Measurements from ENCODE around the gene TCF12. TPM values are rescaled to one million over a fixed set of nuclear protein-coding genes. Genes with fewer than 3 reads are reported as not detected.

The TCF12 gene
- total RNA-seq, 1 donor from 2014 or later: 138 TPM

GRCh38 chr15:57098896-57099295 lies 180.5 kb downstream of the TCF12 start:
- Histone ChIP-seq H3K4me1 (no peaks in the 10 kb centered on the region), H3K4me3 (no peak overlapping the region), H3K9me3 (no peaks in the 10 kb centered on the region), H3K27ac (no peak overlapping the region), H3K36me3 (no peaks in the 10 kb centered on the region), H3K27me3 (no peaks in the 10 kb centered on the region)
- intact Hi-C loops (cut with DNase I): no loop called here
- TF ChIP-seq POLR2A (IDR thresholded peaks at IDR 0.05): no peak
- no peak for TF ChIP-seq POLR2AphosphoS5 (IDR thresholded peaks at IDR 0.05; ENCODE audit: insufficient read depth in 1 of 2, low read depth in 1 of 2)
- no peak for TF ChIP-seq CTCF (IDR thresholded peaks at IDR 0.05)
- DNase-seq (ENCODE audit: extremely low spot score in 2 of 2): no peak

GRCh38 chr15:57100136-57100539 lies 181.7 kb downstream of the TCF12 start:
- Histone ChIP-seq H3K27me3 (no peaks in the 10 kb centered on the region), H3K36me3 (no peaks in the 10 kb centered on the region), H3K4me1 (no peaks in the 10 kb centered on the region), H3K27ac (no peak overlapping the region), H3K4me3 (no peak overlapping the region), H3K9me3 (no peaks in the 10 kb centered on the region)
- DNase-seq (ENCODE audit: extremely low spot score in 2 of 2): no peak
- TF ChIP-seq CTCF (IDR thresholded peaks at IDR 0.05) (no peak), POLR2AphosphoS5 (IDR thresholded peaks at IDR 0.05; ENCODE audit: insufficient read depth in 1 of 2, low read depth in 1 of 2) (no peak), POLR2A (IDR thresholded peaks at IDR 0.05) (no peak)
- intact Hi-C loops (cut with DNase I): no loop called here

GRCh38 chr15:57102858-57103257 lies 184.4 kb downstream of the TCF12 start:
- no peaks in the 10 kb centered on the region for H3K9me3 ChIP-seq
- no peaks in the 10 kb centered on the region for H3K27me3 ChIP-seq
- H3K4me1 ChIP-seq: no peaks in the 10 kb centered on the region
- no peak overlapping the region for H3K4me3 ChIP-seq
- intact Hi-C loops (cut with DNase I): no loop called here
- DNase-seq (ENCODE audit: extremely low spot score in 2 of 2): no peak
- TF ChIP-seq POLR2A (IDR thresholded peaks at IDR 0.05): no peak
- TF ChIP-seq CTCF (IDR thresholded peaks at IDR 0.05): no peak
- TF ChIP-seq POLR2AphosphoS5 (IDR thresholded peaks at IDR 0.05; ENCODE audit: insufficient read depth in 1 of 2, low read depth in 1 of 2): no peak
- H3K36me3 ChIP-seq: no peaks in the 10 kb centered on the region
- H3K27ac ChIP-seq: no peak overlapping the region

GRCh38 chr15:57108296-57108695 lies 189.9 kb downstream of the TCF12 start:
- Histone ChIP-seq H3K4me3 (no peak overlapping the region), H3K27ac (no peak overlapping the region), H3K36me3 (no peaks in the 10 kb centered on the region), H3K9me3 (no peaks in the 10 kb centered on the region), H3K4me1 (peaks cover 10% of the 10 kb centered on the region), H3K27me3 (no peaks in the 10 kb centered on the region)
- no peak for DNase-seq (ENCODE audit: extremely low spot score in 2 of 2)
- intact Hi-C loops (cut with DNase I): no loop called here
- TF ChIP-seq CTCF (IDR thresholded peaks at IDR 0.05): no peak
- no peak for TF ChIP-seq POLR2AphosphoS5 (IDR thresholded peaks at IDR 0.05; ENCODE audit: insufficient read depth in 1 of 2, low read depth in 1 of 2)
- no peak for TF ChIP-seq POLR2A (IDR thresholded peaks at IDR 0.05)

GRCh38 chr15:57109005-57109404 lies 190.6 kb downstream of the TCF12 start:
- Histone ChIP-seq H3K27me3 (no peaks in the 10 kb centered on the region), H3K9me3 (no peaks in the 10 kb centered on the region), H3K27ac (no peak overlapping the region), H3K4me3 (no peak overlapping the region), H3K4me1 (peaks cover 16% of the 10 kb centered on the region), H3K36me3 (no peaks in the 10 kb centered on the region)
- no peak for TF ChIP-seq CTCF (IDR thresholded peaks at IDR 0.05)
- no peak for TF ChIP-seq POLR2AphosphoS5 (IDR thresholded peaks at IDR 0.05; ENCODE audit: insufficient read depth in 1 of 2, low read depth in 1 of 2)
- no peak for TF ChIP-seq POLR2A (IDR thresholded peaks at IDR 0.05)
- DNase-seq (ENCODE audit: extremely low spot score in 2 of 2): no peak
- intact Hi-C loops (cut with DNase I): no loop called here
